NCI-H1105 (cell line): Measurements from ENCODE around the gene DMC1.
"Not testable (repeated sequence)": the region's sequence is repeated elsewhere in the genome, so short reads cannot be mapped to it uniquely, and the experiment has no call there.

Source experiments
- DNase-seq: peaks from one replicate; lab custom pipeline; 2025; lab: John Stamatoyannopoulos, UW

Gene DMC1

DNA sequence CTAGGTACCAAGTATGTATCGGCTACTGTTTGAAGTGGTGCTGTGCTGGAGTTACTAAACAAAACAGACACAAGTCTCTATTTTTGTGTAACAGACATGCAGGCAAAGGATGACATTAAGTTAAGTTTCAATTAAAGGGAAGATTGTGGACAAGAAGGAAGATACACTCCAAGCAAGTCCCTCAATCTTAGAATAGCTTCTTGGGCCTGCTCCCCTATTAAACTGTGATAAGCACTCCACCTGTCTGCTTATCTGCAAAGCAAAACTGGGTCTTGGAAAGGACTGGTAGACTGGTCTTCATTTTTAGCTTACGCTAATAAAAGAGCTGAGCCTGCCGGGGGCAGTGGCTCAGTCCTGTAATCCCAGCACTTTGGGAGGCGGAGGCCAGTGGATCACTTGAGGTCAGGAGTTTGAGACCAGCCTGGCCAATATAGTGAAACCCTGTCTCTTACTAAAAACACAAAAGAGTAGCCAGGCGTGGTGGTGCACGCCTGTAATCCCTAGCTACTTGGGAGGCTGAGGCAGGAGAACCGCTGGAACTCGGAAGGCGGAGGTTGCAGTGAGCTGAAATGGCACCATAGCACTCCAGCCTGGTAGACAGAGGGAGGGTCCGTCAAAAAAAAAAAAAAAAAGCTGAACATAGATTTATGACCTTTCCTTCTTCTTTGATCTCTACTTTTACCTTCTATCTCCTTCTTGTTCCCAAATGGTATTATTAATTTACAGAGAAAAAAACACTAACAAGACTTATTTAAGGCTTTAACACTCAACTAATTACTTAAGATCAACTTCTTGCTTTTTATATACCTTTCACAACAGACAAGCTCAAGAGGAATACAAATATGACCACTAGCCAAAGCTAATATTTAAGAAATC, 67.9 kb downstream of the DMC1 start:
- no peak for DNase-seq

DNA sequence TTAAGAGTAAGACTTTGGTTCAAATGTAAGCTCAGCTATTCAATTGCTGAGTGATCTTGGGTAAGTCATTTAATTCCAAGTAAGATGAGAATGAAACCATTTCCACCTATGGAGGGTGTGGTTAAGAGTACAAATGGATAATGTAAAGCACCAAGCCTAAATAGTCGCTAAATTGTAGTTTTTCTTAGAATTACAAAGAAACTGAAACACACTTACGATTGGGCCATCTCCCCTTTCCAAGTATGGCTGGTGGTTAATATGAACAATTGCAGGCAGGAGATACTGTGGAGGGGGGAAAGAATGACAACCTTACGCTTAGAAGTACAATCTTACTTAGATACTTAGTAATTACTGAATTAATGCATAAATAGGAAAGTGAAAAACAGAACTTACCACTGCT, 72.1 kb downstream of the DMC1 start:
- no peak for DNase-seq

DNA sequence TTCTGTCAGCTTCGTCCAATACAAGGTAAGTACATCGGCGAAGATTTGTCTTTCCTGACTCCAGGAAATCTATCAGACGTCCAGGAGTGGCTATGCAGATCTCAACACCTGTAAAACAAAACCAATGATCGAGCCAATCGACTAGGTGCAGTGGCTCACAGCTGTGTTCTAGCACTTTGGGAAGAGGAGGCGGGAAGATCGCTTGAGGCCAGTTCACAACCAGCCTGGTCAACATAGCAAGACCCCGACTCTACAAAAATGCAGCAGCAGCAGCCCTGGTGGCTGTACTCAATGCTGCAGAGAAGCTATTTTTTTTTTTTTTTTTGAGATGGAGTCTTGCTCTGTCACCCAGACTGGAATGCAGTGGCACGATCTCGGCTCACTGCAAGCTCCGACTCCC, 75.0 kb downstream of the DMC1 start:
- no peak for DNase-seq

DNA sequence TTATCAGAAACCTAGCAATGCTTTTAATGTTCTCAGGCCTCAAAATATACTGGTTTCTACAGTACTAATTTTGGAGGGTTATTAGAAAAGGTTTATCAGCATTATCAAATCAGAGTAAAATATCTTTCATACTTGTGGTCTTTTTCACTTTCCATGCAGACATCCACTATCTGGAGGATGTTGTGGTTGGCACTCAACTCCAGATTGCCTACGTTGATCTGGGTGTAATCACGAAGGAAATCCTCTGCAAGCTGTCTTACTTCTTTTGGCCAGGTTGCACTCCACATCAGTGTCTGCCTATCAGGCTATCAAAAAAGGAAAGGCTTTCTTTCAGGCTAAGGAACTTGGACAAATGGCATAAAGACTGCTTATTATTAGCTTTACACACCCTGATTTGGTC, 75.5 kb downstream of the DMC1 start:
- no peak for DNase-seq

DNA sequence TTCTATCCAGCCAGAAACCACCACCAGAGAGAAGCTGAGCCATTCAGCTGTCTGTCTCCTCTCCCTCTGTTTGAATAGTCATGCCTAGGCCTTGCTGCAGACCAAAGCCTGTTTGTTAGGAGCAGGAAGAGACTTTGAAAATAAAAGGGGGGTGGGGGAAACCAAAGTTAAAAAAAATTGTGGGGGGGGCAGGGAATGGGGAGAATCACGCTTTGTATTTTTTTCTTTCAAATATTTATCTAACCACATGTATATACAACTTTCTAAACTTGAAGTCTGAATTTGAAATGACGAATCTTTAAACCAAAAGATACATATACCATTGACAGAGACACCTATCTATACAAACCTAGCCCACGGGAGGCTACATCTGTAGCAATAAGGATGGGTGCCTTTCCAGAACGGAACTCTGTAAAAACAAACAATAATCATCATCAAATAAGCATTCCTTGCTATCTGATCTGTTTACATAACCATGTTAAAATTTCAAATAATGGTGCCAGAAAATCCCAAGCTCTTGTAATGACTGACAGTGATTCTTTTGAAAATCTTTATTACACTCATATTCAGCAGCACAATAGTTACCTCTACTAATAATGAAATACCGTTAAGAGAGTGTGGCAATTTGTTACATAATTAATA, 78.2 kb downstream of the DMC1 start:
- no peak for DNase-seq

DNA sequence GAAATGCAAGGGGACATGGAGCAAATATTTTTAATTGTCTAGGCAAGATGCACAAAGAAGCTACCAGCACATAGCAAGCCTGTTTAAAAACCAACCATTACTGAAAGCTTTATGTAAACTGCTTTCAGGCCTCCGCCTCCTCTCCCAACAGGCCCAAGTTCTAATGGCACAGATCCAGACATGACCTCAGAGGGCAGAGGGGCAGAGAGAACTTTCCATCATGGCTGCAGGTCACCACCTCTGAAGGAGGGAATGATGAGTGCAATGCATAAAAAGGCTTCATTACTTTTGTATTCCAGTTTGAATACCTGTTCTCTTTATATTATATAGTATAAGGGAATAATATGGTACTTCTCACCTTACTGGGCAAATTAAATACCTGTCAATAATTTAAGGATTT, 79.1 kb downstream of the DMC1 start:
- no peak for DNase-seq

DNA sequence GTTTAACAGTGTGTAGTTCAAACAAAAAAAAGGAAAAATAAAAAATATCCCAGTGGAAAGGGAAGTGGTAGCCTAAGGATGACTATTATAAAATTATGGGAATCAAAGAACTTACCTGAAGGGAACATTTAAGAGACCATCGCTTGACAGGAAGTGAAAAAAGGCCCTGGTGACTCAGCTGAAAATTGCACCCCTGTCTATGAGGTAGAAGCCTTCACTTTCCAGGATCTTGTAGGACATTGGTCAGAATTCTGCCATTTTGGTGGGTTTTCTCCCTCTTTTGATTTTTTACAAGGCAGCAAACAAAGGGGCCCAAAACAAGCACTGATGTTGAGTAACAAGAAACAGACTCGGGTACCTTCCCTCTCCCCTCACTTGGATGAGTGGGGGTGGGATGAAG, 79.5 kb downstream of the DMC1 start:
- DNase-seq, result no peak

DNA sequence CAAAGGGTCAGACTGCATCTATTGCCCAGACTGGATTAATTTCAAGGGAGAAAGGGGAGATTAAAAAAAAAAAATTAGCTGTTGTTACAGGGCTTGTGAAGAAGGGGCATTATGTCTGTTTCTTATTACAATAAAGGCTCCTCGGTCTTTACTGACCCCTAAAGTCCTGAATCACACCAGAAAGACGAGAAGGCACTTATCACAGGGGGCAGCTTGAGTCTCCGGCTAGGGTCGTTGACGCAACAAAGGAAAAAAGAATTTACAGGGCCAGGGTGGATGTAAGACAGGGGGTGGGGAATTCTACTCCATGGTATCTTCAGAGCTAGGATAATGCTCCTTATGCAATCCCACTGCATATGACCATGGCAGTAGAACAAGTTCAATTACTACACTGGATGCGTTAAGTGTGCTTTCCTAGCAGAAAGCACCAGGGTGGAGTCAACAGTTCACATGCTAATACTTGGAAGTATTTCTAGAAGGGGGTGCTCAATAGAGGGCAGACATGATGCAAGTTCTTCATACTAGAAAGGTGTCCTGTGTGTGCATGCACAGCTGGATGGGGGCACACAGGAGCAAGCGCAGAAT, 80.3 kb downstream of the DMC1 start:
- no peak for DNase-seq

DNA sequence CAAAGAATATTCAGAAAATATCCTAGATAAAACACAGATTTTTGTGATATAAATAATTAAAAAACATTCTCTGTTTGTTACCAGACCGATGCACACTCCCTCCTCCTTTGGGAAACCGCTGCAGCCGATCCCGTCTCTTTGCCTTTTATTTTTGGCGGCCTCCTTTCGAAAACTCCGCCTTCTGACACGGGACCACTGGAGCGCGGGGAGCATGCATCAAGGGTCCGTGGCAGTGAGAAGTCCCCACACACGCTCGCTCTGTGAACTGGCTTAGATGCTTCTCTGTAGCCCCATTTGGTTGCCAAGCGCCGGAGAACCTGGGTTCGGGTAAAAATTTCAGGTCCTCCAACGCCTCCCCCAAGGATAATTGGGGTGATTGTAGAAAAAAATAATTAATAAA, 80.8 kb downstream of the DMC1 start:
- no peak for DNase-seq

DNA sequence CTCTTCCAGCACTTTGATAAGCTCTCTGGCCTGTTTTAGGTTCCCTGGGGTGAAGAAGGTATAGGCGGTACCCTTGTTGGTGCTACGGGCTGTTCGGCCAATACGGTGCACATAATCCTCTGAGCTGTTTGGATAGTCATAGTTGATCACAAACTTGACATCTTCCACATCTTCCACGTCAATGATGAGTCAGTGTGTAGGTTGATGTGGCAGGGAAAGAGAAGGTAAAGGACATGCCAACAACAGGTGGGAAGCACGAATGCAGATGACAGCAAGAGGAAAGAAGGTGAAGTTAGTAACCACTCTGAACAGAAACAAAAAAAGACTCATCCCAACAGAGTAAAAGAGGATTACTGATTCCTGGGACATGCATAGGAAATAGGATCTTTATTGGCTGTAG, 82.0 kb downstream of the DMC1 start:
- no peak for DNase-seq

DNA sequence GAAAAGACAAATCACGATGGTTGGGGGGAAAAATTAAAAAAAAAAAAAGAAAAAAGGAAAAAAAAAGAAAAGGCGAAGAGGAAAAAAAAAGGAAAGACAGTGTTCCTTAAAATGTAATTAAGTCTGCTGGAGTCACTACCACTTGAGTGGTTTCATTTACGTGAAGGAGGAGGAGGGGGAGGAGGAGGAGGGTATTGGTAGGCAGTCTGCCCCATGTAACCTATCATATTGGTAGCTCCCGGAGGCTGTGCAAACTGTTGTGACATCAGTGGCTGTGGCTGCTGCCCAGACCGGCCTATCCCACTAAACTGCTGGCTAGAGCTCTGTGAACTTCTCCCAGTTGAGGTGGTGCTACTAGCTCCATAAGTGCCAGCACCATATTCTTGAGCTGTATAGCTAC, 84.2 kb downstream of the DMC1 start:
- no peak for DNase-seq

DNA sequence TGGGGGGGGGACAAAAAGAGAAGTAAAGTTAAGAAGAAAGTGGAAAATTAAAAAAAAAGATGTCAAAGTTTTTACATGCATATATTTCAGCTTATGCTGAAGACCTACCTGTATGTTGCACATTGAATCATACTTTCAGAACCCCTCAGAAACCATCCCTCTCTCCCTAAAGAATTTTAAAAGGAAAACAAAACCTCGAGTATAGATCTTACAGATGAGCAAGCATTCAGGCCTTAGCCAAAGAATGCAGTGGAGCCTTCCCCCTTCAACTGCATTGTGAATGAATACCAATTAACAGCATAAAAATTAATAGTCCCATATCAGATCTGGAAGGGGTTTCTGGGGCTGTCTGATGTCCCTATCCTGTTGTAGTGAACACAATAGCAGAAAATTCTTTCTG, 85.7 kb downstream of the DMC1 start:
- DNase-seq, result no peak

DNA sequence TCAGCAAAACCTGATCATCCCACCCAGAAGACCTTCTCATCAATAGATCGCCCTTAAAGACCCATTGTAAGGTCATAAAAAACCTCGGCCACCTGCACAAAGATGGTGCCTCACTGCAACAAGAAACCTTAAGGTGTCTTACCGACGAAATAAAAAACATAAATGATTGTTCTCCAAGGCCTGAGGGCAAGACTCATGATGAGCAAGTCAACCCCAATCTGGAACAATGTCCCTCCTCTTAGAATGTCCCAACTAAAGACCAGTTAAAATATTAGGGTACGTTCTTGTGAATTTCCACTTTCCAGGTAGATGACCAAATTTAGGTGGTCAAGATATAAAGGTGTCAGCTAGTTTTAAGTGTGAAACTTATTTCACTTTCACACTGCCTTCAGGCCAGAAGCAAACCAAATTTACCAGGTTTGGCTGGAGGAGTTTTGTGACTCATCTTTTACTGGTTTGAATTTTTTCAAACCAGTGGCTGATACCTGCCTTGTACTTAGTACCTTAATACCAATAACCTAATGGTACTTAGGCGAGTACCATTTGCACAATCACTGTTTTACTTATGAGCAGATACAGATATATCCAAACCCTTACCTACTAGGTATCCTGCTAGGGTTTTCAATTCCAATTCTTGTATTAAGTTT, 87.2 kb downstream of the DMC1 start:
- no peak for DNase-seq

DNA sequence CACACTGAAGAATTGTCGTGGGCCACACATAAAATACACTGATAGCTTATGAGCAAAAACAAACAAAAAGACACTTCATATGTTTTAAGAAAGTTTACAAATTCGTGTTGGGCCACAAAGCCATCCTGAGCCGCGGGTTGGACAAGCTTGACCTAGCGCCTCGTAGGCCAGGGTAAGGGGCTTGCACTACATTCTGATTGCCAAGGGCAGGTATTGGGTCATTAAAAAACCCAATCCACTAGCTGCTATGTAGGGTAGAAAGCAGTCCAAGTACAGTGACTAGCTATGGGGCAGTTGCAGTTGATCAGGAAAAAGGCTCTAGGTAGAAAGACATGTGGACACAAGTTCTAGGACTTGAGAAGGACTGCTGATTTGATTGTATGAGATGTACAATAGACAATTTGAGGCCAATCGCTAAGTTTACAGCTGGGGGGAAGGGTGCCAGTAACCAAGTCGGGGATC, 88.1 kb downstream of the DMC1 start:
- no peak for DNase-seq

DNA sequence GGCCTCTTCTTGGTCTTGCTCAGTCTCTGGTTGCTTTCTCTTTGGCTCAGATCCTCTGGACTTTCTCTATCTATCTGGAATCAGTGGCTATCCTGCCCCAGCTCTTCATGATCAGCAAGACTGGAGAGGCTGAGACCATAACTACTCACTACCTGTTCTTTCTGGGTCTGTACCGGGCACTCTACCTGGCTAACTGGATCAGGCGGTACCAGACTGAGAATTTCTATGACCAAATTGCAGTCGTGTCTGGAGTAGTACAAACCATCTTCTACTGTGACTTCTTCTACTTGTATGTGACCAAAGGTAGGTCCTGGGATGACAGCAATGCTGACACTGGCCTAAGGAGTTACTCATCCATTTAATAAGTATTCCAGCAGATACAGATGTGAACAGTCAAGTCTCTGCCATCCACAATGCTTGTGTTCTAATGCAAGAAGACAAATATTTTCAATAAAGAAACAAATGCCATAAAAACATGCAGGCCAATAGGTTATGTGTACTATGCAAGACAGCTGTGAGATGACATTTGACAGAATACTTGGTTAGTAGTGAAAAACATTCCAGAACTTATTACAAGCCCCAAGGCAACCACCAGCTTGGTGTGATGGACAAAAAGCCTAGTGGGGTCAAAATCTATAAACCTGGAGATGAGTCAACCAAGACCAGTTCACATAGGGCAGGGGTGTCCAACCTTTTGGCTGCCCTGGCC, 88.7 kb downstream of the DMC1 start:
- DNase-seq, result no peak

DNA sequence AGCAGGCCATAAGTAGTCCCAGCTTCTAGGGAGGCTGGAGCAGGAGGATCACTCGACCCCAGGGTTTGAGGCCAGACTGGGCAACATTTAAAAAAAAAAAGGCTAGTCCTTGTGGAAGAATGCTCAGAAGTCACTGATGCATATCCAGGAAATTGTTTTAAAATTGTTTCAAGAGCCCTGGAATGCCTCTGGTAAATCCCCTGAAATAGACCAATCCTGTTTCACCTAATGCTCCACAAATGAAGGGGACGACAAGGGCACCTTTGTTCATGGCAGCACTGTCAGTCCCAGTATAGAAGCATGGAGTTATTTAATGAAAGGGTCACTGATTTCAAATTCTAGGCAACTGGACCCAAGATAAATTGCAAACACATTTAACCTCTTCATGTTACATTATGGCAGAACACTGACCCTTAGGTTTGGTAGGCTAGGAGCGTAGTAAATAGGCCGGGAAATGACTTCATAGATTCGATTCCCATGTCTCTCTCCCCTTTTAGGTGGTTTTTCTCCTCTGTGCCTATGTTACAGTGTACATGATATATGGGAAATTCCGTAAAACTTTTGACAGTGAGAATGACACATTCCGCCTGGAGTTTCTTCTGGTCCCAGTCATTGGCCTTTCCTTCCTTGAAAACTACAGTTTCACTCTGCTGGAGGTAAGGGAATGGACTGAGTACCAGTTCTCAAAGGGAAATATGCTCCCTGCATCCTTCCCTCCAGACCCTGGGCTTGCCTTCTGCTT, 90.7 kb downstream of the DMC1 start:
- DNase-seq, result no peak

DNA sequence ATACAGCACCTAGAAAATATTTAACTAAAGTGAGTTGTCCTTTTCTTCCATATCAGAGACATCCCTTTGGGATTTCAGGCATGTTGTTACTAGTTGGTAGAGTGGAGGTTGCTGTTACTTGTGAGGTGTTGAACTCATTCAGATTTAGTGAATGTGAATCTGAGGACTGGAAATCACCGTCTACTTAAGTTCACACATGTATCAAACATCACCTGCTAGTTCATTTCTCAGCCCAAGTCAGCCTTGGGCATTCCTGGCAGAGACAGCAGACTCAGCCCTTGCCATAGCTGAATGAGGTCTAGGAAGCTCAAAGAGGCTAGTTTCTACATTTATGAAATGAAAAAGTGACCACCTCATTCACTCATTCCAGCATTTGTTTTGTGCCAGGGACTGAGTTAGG, 92.4 kb downstream of the DMC1 start:
- no peak for DNase-seq

DNA sequence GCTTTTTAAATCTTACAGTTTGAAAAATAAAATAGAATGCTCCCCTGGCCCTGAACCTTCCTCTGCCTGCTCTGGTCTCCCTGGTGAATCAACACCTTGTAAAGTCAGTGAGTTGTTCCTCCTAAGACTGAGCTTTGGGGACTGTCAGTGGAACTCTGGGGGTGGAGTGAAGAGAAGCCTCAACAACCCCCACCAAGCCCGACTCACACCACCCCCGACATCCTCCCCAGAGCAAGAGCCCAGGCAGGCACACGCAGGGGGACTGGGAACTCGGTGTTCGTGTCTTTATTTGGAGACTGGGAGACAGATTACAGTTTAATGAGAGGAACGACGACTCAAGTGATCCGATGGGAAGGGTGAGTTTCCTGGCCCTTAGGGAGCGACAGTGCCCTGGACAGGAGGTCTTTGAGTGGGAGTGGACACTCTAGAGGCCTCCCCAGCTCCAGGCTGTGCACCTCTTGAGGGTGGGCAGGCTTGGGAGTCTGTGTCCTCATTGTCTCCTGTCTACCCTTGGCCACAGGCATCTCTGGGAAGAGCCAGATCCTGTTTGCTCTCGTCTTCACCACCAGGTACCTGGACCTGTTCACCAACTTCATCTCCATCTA, 95.9 kb downstream of the DMC1 start:
- no peak for DNase-seq

DNA sequence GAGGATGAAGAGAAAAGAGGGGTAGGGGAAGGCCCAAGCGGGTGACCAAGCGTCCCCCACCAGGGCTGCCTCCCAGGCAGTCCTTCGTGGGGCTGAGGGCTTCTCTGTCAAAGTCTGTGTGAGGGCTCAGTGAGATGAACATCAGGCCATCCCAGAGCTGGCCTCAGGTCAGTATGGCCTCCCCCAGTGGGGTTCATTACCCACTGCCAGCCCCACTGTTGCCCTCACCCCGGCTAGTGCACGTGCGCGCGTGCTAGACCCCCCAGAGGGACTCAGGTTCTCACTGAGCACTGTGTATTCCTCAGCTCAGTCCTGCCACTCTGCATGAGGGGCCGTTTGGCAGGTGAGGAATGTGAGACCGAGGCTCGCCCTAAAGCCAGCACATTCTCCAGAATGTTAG, 98.7 kb downstream of the DMC1 start:
- no peak for DNase-seq

DNA sequence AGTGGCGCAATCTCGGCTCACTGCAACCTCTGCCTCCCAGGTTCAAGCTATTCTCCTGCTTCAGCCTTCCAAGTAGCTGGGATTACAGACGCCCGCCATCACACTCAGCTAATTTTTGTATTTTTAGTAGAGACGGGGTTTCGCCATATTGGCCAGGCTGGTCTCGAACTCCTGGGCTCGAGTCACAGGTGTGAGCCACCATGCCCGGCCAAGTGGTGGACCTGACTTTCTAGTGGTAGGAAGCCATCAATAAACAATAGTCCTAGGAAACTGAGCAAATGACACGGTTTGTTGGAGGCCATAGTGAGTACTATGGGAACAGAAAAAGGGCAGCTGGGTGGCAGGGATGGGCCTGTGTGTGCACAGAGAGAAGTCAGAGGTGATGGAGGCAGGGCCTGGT, 99.8 kb downstream of the DMC1 start:
- not testable (repeated sequence) for DNase-seq

DNA sequence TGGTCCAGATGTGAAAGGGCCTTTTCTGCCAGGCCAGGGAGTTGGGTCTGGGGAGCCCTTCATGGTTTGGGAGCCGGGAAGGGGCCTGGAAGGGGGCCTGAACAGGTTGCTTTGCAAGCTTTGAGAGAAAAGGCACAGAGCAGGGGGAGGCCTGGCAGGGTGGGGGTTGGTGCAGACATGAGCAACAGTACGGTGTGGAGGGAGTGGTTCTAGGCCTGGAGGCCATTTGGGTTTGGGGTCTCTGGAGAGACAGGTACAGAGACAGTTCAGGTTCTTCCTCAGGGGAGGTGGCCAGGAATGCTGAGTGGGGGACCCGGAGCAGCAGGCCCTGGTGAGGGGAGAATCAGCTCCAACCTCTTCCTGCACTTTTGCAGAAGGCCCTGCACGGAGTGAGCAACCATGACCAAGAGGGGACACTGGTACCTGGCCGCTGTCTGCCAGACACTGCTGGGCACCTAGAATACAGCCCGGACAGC, 100.6 kb downstream of the DMC1 start:
- no peak for DNase-seq
